HEK293 (cell line): ENCODE data around the gene PPIL6.
A peak's percentile ranks its signal among the peaks of the same experiment; 100 is the strongest.

Source experiments
- CTCF ChIA-PET: fragments of 350-600 bp; formaldehyde crosslinking; extraction: SDS; loops from one replicate; lab custom pipeline; 2021; ENCODE audit warnings: antibody characterized with exemption; lab: Yijun Ruan, JAX
- POLR2A ChIA-PET: fragments of 300-600 bp; formaldehyde crosslinking; extraction: SDS; loops from one replicate; lab custom pipeline; 2020; ENCODE audit warnings: antibody characterized with exemption, inconsistent platforms; lab: Yijun Ruan, JAX
- H3K27ac ChIP-seq: fragments of 200-500 bp; sonication (Bioruptor generic); 2 replicates; pipeline ENCODE4 v1.5.1; 2014; ENCODE audit warnings: low read depth, low read length, control low read depth, inconsistent platforms; ENCODE audit errors: extremely low read depth
- H3K36me3 ChIP-seq, 2 experiments: fragments of 200-500 bp in 1 of 2; sonication (Bioruptor generic) in 1 of 2; 1 replicate in 1 of 2; 2 replicates in 1 of 2; pipeline ENCODE4 v1.5.1; 2014 to 2017; ENCODE audit warnings: inconsistent platforms in 2 of 2, low read length in 2 of 2; ENCODE audit not compliant: control insufficient read depth in 2 of 2, insufficient read depth in 1 of 2
- H3K4me1 ChIP-seq: fragments of 200-500 bp; sonication (Bioruptor generic); 2 replicates; pipeline ENCODE4 v1.5.1; 2014; ENCODE audit warnings: mild to moderate bottlenecking, low read length, inconsistent platforms; ENCODE audit not compliant: control insufficient read depth, insufficient read depth
- H3K4me3 ChIP-seq: 2 replicates; pipeline ENCODE4 v1.5.1; 2011; ENCODE audit warnings: low read depth, mild to moderate bottlenecking, control low read depth, low read length, moderate library complexity
- H3K9me3 ChIP-seq: fragments of 200-500 bp; sonication (Bioruptor generic); 2 replicates; pipeline ENCODE4 v1.5.1; 2014; ENCODE audit warnings: low read depth, low read length, inconsistent platforms; ENCODE audit not compliant: control insufficient read depth, insufficient read depth
- EGR2 ChIP-seq: fragments of 450-650 bp; formaldehyde crosslinking; IDR thresholded peaks from 2 replicates; pipeline ENCODE4 v1.5.1; 2016; ENCODE audit warnings: low read depth, missing biosample characterization, missing genetic modification characterization
- FEZF1 ChIP-seq: fragments of 450-650 bp; formaldehyde crosslinking; IDR thresholded peaks from 2 replicates; pipeline ENCODE4 v1.5.1; 2016; ENCODE audit warnings: missing biosample characterization, missing genetic modification characterization
- GLIS2 ChIP-seq: fragments of 450-650 bp; formaldehyde crosslinking; IDR thresholded peaks from 2 replicates; pipeline ENCODE4 v1.5.1; 2016; ENCODE audit warnings: missing biosample characterization, missing genetic modification characterization
- HOXA7 ChIP-seq: sonication (generic); formaldehyde crosslinking; IDR thresholded peaks from 2 replicates; pipeline ENCODE4 v1.8.1; 2022; ENCODE audit warnings: missing genetic modification reagents, borderline replicate concordance
- KLF10 ChIP-seq: fragments of 450-650 bp; IDR thresholded peaks from 2 replicates; pipeline ENCODE4 v1.5.1; 2018; ENCODE audit warnings: missing biosample characterization, mild to moderate bottlenecking, missing genetic modification characterization
- KLF9 ChIP-seq: fragments of 450-650 bp; formaldehyde crosslinking; IDR thresholded peaks from 2 replicates; pipeline ENCODE4 v1.5.1; 2016; ENCODE audit warnings: missing biosample characterization, missing genetic modification characterization, low read depth
- PATZ1 ChIP-seq: fragments of 450-650 bp; formaldehyde crosslinking; IDR thresholded peaks from 2 replicates; pipeline ENCODE4 v1.5.1; 2016; ENCODE audit warnings: missing biosample characterization, missing genetic modification characterization
- PRDM1 ChIP-seq: fragments of 450-650 bp; formaldehyde crosslinking; IDR thresholded peaks from 2 replicates; pipeline ENCODE4; 2016; ENCODE audit warnings: missing biosample characterization, missing genetic modification characterization
- WT1 ChIP-seq: fragments of 450-650 bp; formaldehyde crosslinking; IDR thresholded peaks from 2 replicates; pipeline ENCODE4 v1.5.1; 2016; ENCODE audit warnings: missing biosample characterization, missing genetic modification characterization
- ZBTB11 ChIP-seq: fragments of 450-650 bp; formaldehyde crosslinking; conservative IDR thresholded peaks from 2 replicates; pipeline ENCODE4 v1.5.1; 2016; ENCODE audit warnings: low read depth, missing biosample characterization, missing genetic modification characterization
- ZBTB21 ChIP-seq: fragments of 450-650 bp; formaldehyde crosslinking; IDR thresholded peaks from 2 replicates; pipeline ENCODE4 v1.5.1; 2017; ENCODE audit warnings: missing biosample characterization, missing genetic modification characterization
- ZNF214 ChIP-seq: fragments of 450-650 bp; formaldehyde crosslinking; IDR thresholded peaks from 2 replicates; pipeline ENCODE4 v1.5.1; 2017; ENCODE audit warnings: missing biosample characterization, mild to moderate bottlenecking, missing genetic modification characterization, borderline replicate concordance
- ZNF350 ChIP-seq: fragments of 450-650 bp; formaldehyde crosslinking; IDR thresholded peaks from 2 replicates; pipeline ENCODE4 v1.5.0; 2017; ENCODE audit warnings: missing biosample characterization, mild to moderate bottlenecking, missing genetic modification characterization
- ZNF362 ChIP-seq: fragments of 450-650 bp; formaldehyde crosslinking; IDR thresholded peaks from 2 replicates; pipeline ENCODE4 v1.5.1; 2016; ENCODE audit warnings: missing biosample characterization, missing genetic modification characterization
- ZNF510 ChIP-seq: fragments of 450-650 bp; formaldehyde crosslinking; IDR thresholded peaks from 2 replicates; pipeline ENCODE4 v1.5.1; 2018; ENCODE audit warnings: mild to moderate bottlenecking, missing genetic modification characterization, missing biosample characterization; ENCODE audit not compliant: insufficient replicate concordance
- ZNF513 ChIP-seq: fragments of 450-650 bp; IDR thresholded peaks from 2 replicates; pipeline ENCODE4 v1.5.1; 2018; ENCODE audit warnings: missing biosample characterization, missing genetic modification characterization
- ZNF529 ChIP-seq: fragments of 450-650 bp; formaldehyde crosslinking; IDR thresholded peaks from 2 replicates; pipeline ENCODE4 v1.5.1; 2017; ENCODE audit warnings: missing genetic modification characterization, missing biosample characterization; ENCODE audit not compliant: insufficient replicate concordance
- ZNF580 ChIP-seq: fragments of 450-650 bp; formaldehyde crosslinking; IDR thresholded peaks from 2 replicates; pipeline ENCODE4 v1.5.1; 2016; ENCODE audit warnings: missing biosample characterization, missing genetic modification characterization
- ZNF629 ChIP-seq: fragments of 450-650 bp; formaldehyde crosslinking; IDR thresholded peaks from 2 replicates; pipeline ENCODE4 v1.5.1; 2017; ENCODE audit warnings: missing biosample characterization, missing genetic modification characterization
- ZNF677 ChIP-seq: fragments of 450-650 bp; IDR thresholded peaks from 2 replicates; pipeline ENCODE4 v1.5.0; 2018; ENCODE audit warnings: missing biosample characterization, mild to moderate bottlenecking, missing genetic modification characterization, moderate library complexity
- ZSCAN5A ChIP-seq: fragments of 450-650 bp; formaldehyde crosslinking; IDR thresholded peaks from 2 replicates; pipeline ENCODE4 v1.5.1; 2016; ENCODE audit warnings: missing biosample characterization, missing genetic modification characterization

Gene PPIL6

GRCh38 chr6:109455437-109456110 is 15.1 kb upstream of the PPIL6 start, which contains the start of gene MICAL1 (continued):
- TF ChIP-seq ZNF513 (tag by site-specific recombination) (0 out of 2 replicates have a peak, but pooled peaks have one; percentile 8), GLIS2 (tag by site-specific recombination) (peak; percentile 39), EGR2 (tag by site-specific recombination) (peak; percentile 62), ZNF629 (tag by site-specific recombination) (0 out of 2 replicates have a peak, but pooled peaks have one; percentile 8), ZSCAN5A (tag by site-specific recombination) (peak; percentile 52), KLF10 (tag by site-specific recombination) (peak; percentile 54; the same call in 1 of the 2 replicates), ZNF580 (tag by site-specific recombination) (no peak), ZNF677 (tag by site-specific recombination) (no peak), ZBTB21 (tag by site-specific recombination) (no peak)

GRCh38 chr6:109454496-109455436 is 14.3 kb upstream of the PPIL6 start:
- CTCF ChIA-PET, result interaction anchor here (3.3 kb wide), 1 partner anchor 13 kb away, joined by 21 read pairs; the partner anchor contains the start of genes PPIL6 and SMPD2
- no peak for TF ChIP-seq ZNF214 (tag by site-specific recombination)
- no peak for TF ChIP-seq ZNF362 (tag by site-specific recombination)
- TF ChIP-seq ZBTB11 (tag by site-specific recombination), result no peak
- no peak for TF ChIP-seq FEZF1 (tag by site-specific recombination)
- TF ChIP-seq PATZ1, result peak; percentile 44; the same call in 1 of the 2 replicates
- no peak for TF ChIP-seq ZNF350
- TF ChIP-seq ZNF510 (tag by site-specific recombination), result no peak
- TF ChIP-seq WT1 (tag by site-specific recombination), result 0 out of 2 replicates have a peak, but pooled peaks have one; percentile 15
- TF ChIP-seq ZNF513 (tag by site-specific recombination), result no peak
- no peak for TF ChIP-seq HOXA7 (CRISPR knock-in tag)
- TF ChIP-seq ZNF529 (tag by site-specific recombination), result no peak
- TF ChIP-seq PRDM1 (tag by site-specific recombination), result no peak
- TF ChIP-seq KLF9, result no peak

More at GRCh38 chr6:109454496-109455436, 14.3 kb upstream of the PPIL6 start:
- peaks cover 0 to 27% of the 10 kb centered on the region in 2 experiments; a peak in 1 of 3 replicates for H3K36me3 ChIP-seq
- no peak overlapping the region; the same call in 1 of the 2 replicates for H3K27ac ChIP-seq
- no peaks in the 10 kb centered on the region for H3K9me3 ChIP-seq
- peak overlapping the region; percentile 78 for H3K4me3 ChIP-seq
- POLR2A ChIA-PET, result interaction anchor here (0.6 to 5.2 kb wide), 6 partner anchors 10 to 675 kb away, joined by 3 to 39 read pairs (median 5); partner anchors contain the start of genes CD164, PPIL6 and SMPD2
- H3K4me1 ChIP-seq, result no peaks in the 10 kb centered on the region
